ENCODE data around the gene VRK3.

DNA sequence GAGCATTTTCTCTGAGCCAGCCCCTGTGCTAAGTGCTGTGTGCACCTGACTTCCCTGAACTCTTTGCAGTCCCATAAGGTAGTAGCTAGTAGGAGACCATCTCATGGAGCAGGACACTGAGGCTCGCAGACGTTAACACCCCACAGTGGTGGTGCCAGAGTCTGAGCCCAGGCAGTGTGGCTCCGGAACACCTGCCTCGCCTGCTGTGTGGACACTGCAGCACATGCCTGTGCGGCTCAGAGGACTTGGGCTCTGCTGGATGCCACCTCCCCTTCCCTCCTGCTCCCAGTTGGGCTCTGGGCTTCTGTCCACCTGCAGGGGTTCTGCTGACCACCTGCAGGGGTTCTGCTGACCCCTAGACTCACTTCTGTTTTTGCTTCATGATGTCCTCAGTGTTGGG, 37.2 kb downstream of the VRK3 start:
- TF ChIP-seq, protein P1, sequence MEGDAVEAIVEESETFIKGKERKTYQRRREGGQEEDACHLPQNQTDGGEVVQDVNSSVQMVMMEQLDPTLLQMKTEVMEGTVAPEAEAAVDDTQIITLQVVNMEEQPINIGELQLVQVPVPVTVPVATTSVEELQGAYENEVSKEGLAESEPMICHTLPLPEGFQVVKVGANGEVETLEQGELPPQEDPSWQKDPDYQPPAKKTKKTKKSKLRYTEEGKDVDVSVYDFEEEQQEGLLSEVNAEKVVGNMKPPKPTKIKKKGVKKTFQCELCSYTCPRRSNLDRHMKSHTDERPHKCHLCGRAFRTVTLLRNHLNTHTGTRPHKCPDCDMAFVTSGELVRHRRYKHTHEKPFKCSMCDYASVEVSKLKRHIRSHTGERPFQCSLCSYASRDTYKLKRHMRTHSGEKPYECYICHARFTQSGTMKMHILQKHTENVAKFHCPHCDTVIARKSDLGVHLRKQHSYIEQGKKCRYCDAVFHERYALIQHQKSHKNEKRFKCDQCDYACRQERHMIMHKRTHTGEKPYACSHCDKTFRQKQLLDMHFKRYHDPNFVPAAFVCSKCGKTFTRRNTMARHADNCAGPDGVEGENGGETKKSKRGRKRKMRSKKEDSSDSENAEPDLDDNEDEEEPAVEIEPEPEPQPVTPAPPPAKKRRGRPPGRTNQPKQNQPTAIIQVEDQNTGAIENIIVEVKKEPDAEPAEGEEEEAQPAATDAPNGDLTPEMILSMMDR (conservative IDR thresholded peaks at IDR 0.05 in 1 of 2, IDR thresholded peaks at IDR 0.05 in 1 of 2; ENCODE audit: low read depth in 1 of 2, low read length in 2 of 2) = no peak
- no peak for TF ChIP-seq EZH2 (IDR thresholded peaks at IDR 0.05; ENCODE audit: low read length, missing control alignments)
